Right lung (tissue), 5 donors: ENCODE results near the gene ULBP1. TPM values are rescaled to one million over a fixed set of nuclear protein-coding genes. Genes with fewer than 3 reads are reported as not detected.

Source experiments
- polyA plus RNA-seq, 5 donors: library from polyadenylated mRNA; unstranded; fragments of 120-200 nt; gene quantifications; one replicate each; pipeline versions ENCODE4 v1.2.1 to v1.2.3, GENCODE V29; 2013; ENCODE audit warnings: inconsistent platforms in 1 of 5, low replicate concordance in 1 of 5; ENCODE audit not compliant: insufficient read length in 5 of 5, insufficient read depth in 1 of 5

The ULBP1 gene
- polyA plus RNA-seq, 5 donors, result 3.9 to 5.1 (median 4.8) TPM

Other genes with a start within 250 kb of the ULBP1 start
- 10 to 100 TPM; 21.0 to 34.0 (median 32.6) TPM for gene LATS1, start 245.8 kb upstream of the ULBP1 start, polyA plus RNA-seq
- gene NUP43, start 217.4 kb upstream of the ULBP1 start, polyA plus RNA-seq, result 10 to 100 TPM; 32.1 to 51.4 (median 42.8) TPM
- 10 to 100 TPM; 77.9 to 95.0 (median 81.6) TPM for gene PCMT1, start 214.2 kb upstream of the ULBP1 start, polyA plus RNA-seq
- gene LRP11, start 99.6 kb upstream of the ULBP1 start, polyA plus RNA-seq, result 10 to 100 TPM; 28.4 to 35.8 (median 33.8) TPM
- under 1 TPM; 0.24 to 0.61 (median 0.42) TPM for gene RAET1E, start 65.8 kb upstream of the ULBP1 start, polyA plus RNA-seq
- 1 to 10 TPM; 1.6 to 2.4 (median 2.0) TPM for gene RAET1G, start 40.8 kb upstream of the ULBP1 start, polyA plus RNA-seq
- gene ULBP2, start 21.9 kb upstream of the ULBP1 start, polyA plus RNA-seq, result 1 to 10 TPM; 2.3 to 2.9 (median 2.5) TPM
- gene RAET1L, start 61.6 kb downstream of the ULBP1 start, polyA plus RNA-seq, result not detected
- 10 to 100 TPM in 3 of 5 donors, 1 to 10 TPM in 2; 8.6 to 13.0 (median 10.2) TPM for gene ULBP3, start 105.2 kb downstream of the ULBP1 start, polyA plus RNA-seq
- 10 to 100 TPM; 11.4 to 29.8 (median 18.2) TPM for gene PPP1R14C, start 179.1 kb downstream of the ULBP1 start, polyA plus RNA-seq